Pons (tissue), 1 donor: ENCODE results near the gene CEP19.

Experiments
- DNase-seq: peaks from one replicate; pipeline ENCODE4 v3.0.0-alpha.2; 2016; ENCODE audit warnings: low spot score

CEP19 gene

GRCh38 chr3:196662711-196663571 lies 49.1 kb downstream of the CEP19 start:
- no peak for DNase-seq

GRCh38 chr3:196662033-196662432 lies 50.0 kb downstream of the CEP19 start:
- no peak for DNase-seq

- no peak for DNase-seq
Observed at GRCh38 chr3:196661400-196661799, 50.6 kb downstream of the CEP19 start.

- DNase-seq = no peak
Observed at GRCh38 chr3:196660381-196661166, 51.5 kb downstream of the CEP19 start.

- DNase-seq = no peak
Observed at GRCh38 chr3:196659901-196660351, 52.1 kb downstream of the CEP19 start.
